Fibroblast of lung (primary cell): ENCODE measurements around the gene STRIP2.

Experiments used
- CTCF ChIP-seq, 2 donors: IDR thresholded peaks in 1 of 2; conservative IDR thresholded peaks in 1 of 2; 1 replicate in 1 of 2; 2 replicates in 1 of 2; pipeline ENCODE4 v1.5.1; 2011 to 2012; ENCODE audit warnings: low read length in 2 of 2, control low read depth in 1 of 2, inconsistent platforms in 1 of 2, low read depth in 1 of 2, mild to moderate bottlenecking in 1 of 2
- EZH2 ChIP-seq: IDR thresholded peaks from 2 replicates; pipeline ENCODE4 v1.5.1; 2012; ENCODE audit warnings: low read length, control low read depth, mild to moderate bottlenecking; ENCODE audit errors: missing control alignments

- TF ChIP-seq EZH2: no peak
- TF ChIP-seq CTCF (conservative IDR thresholded peaks at IDR 0.05 in 1 of 2, IDR thresholded peaks at IDR 0.05 in 1 of 2; ENCODE audit: low read depth in 1 of 2, low read length in 2 of 2): no peak
Observed at GRCh38 chr7:129401967-129402860, 32.0 kb upstream of the STRIP2 start.
